GM12801 (cell line): ENCODE data around the gene AEN.

ENCODE experiments used
- CTCF ChIP-seq: IDR thresholded peaks from one replicate; pipeline ENCODE4 v1.5.1; 2011; ENCODE audit warnings: control low read depth; ENCODE audit not compliant: insufficient read length; ENCODE audit errors: extremely low read depth

The AEN gene

GRCh38 chr15:88616240-88616639 is 4.9 kb upstream of the AEN start:
- no peak for TF ChIP-seq CTCF

- TF ChIP-seq CTCF: no peak
These were observed 4.0 kb upstream of the AEN start for GRCh38 chr15:88617031-88617722.

- TF ChIP-seq CTCF: no peak
These were observed 3.4 kb upstream of the AEN start for GRCh38 chr15:88617790-88618189.

GRCh38 chr15:88618686-88619085 is 2.5 kb upstream of the AEN start:
- TF ChIP-seq CTCF: no peak

- TF ChIP-seq CTCF: no peak
These were observed 1.3 kb upstream of the AEN start for GRCh38 chr15:88619796-88620195.

GRCh38 chr15:88621789-88622604 is 857 bp downstream of the AEN start:
- TF ChIP-seq CTCF: no peak

GRCh38 chr15:88622605-88622975 is 1.4 kb downstream of the AEN start:
- TF ChIP-seq CTCF: no peak
